ENCODE data around the gene PHF2.

PHF2 gene

GRCh38 chr9:93576258-93577077 lies at the start of gene PHF2:
Gene PHF2, plus strand, starts transcription at chr9:93576584. Its CDS starts 190 bp downstream, at chr9:93576774.
- peak; percentile 23 for DNase-seq (ENCODE audit: low read depth)
- TF ChIP-seq, protein P1, sequence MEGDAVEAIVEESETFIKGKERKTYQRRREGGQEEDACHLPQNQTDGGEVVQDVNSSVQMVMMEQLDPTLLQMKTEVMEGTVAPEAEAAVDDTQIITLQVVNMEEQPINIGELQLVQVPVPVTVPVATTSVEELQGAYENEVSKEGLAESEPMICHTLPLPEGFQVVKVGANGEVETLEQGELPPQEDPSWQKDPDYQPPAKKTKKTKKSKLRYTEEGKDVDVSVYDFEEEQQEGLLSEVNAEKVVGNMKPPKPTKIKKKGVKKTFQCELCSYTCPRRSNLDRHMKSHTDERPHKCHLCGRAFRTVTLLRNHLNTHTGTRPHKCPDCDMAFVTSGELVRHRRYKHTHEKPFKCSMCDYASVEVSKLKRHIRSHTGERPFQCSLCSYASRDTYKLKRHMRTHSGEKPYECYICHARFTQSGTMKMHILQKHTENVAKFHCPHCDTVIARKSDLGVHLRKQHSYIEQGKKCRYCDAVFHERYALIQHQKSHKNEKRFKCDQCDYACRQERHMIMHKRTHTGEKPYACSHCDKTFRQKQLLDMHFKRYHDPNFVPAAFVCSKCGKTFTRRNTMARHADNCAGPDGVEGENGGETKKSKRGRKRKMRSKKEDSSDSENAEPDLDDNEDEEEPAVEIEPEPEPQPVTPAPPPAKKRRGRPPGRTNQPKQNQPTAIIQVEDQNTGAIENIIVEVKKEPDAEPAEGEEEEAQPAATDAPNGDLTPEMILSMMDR (IDR thresholded peaks at IDR 0.05; ENCODE audit: low read length, missing control alignments), result no peak
- peak within 1 kb of the TSS; percentile 74 for H3K4me3 ChIP-seq (replicated peaks; ENCODE audit: low read depth, low read length)

GRCh38 chr9:93531374-93531773 lies 45.0 kb upstream of the PHF2 start:
- no peak overlapping the region for H3K4me3 ChIP-seq (replicated peaks; ENCODE audit: low read depth, low read length)
- DNase-seq (ENCODE audit: low read depth), result no peak
- TF ChIP-seq, protein P1 (IDR thresholded peaks at IDR 0.05; ENCODE audit: low read length, missing control alignments), result peak; percentile 4

DNA sequence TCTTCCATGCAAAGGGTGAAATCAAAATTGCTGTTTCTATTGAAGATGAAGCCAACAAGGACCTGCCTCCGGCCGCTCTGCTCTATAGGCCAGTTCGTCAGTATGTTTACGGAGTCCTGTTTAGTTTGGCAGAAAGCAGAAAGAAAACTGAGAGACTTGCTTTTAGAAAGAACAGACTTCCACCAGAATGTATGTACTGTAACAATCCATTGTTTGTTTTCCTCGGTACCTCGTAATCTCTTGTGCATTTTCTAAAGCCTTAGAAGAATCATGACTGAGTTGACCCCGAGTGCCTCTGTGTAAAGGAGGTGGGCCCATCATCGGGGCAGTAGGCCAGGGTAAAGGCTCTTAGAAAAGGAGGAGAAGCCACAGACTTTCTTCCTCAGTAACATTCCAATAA lies 44.2 kb upstream of the PHF2 start:
- H3K4me3 ChIP-seq (replicated peaks; ENCODE audit: low read depth, low read length), result no peak overlapping the region
- TF ChIP-seq, protein P1 (IDR thresholded peaks at IDR 0.05; ENCODE audit: low read length, missing control alignments), result no peak
- no peak for DNase-seq (ENCODE audit: low read depth)

DNA sequence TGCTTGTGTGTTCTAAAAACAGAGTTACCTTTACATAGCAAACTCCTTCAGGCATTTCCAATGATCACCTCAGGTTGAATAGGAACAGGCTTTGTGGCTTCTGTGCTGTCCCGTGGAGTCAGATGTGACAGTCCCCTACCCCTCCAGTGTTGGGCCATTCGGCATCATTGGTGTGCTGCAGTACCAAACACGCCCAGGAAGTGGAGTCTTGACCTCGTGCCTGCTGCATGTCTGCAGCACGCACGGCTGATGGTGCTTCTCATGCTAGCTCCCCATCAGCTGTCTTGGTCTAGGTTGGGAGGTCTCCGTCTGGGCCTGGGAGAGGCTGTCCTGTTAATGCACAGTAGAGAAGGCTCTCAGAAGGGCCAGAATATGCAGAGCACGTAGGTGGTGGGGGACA lies 42.5 kb upstream of the PHF2 start:
- DNase-seq (ENCODE audit: low read depth), result no peak
- H3K4me3 ChIP-seq (replicated peaks; ENCODE audit: low read depth, low read length), result no peak overlapping the region
- TF ChIP-seq, protein P1 (IDR thresholded peaks at IDR 0.05; ENCODE audit: low read length, missing control alignments), result no peak

DNA sequence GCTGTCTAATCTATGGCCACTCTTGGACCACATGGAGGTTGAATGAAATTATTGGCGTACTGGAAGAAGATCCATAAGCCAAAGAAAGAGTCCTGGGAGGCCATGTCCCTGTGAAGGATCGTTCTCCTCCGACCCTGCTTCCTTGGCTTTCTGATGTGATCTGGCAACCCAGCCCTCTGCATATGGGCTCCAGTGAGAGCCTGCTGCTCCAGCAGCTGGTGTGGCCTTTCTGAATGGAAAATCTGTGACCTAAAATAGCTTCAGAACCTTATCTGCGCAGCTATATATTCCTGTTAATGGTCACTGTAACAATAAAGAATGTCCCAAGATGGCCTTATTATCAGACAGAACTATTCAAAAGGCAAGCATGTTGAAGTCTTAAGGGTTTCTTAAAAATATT lies 40.2 kb upstream of the PHF2 start:
- no peak overlapping the region for H3K4me3 ChIP-seq (replicated peaks; ENCODE audit: low read depth, low read length)
- DNase-seq (ENCODE audit: low read depth), result no peak
- TF ChIP-seq, protein P1 (IDR thresholded peaks at IDR 0.05; ENCODE audit: low read length, missing control alignments), result no peak

- DNase-seq (ENCODE audit: low read depth), result no peak
- no peak overlapping the region for H3K4me3 ChIP-seq (replicated peaks; ENCODE audit: low read depth, low read length)
These were observed 39.5 kb upstream of the PHF2 start for GRCh38 chr9:93536874-93537273.

More at GRCh38 chr9:93536874-93537273, 39.5 kb upstream of the PHF2 start:
- TF ChIP-seq, protein P1 (IDR thresholded peaks at IDR 0.05; ENCODE audit: low read length, missing control alignments), result no peak

Measured in fibroblast of pulmonary artery (primary cell).